ENCODE results near the gene METTL14. TPM values are rescaled to one million over a fixed set of nuclear protein-coding genes. Genes with fewer than 3 reads are reported as not detected.

METTL14 gene
- polyA plus RNA-seq, 1 donor = 27.0 TPM

GRCh38 chr4:118734491-118735205 lies 49.5 kb downstream of the METTL14 start:
- DNase-seq (ENCODE audit: low read depth) = no peak

GRCh38 chr4:118736900-118737299 lies 51.7 kb downstream of the METTL14 start:
- DNase-seq (ENCODE audit: low read depth) = no peak

GRCh38 chr4:118738090-118738489 lies 52.9 kb downstream of the METTL14 start:
- no peak for DNase-seq (ENCODE audit: low read depth)

- no peak for DNase-seq (ENCODE audit: low read depth)
These were observed 54.0 kb downstream of the METTL14 start for GRCh38 chr4:118739022-118739713.

- DNase-seq (ENCODE audit: low read depth) = no peak
These were observed 55.7 kb downstream of the METTL14 start for GRCh38 chr4:118740869-118741268.

GRCh38 chr4:118741301-118741855 lies 56.2 kb downstream of the METTL14 start:
- no peak for DNase-seq (ENCODE audit: low read depth)

- DNase-seq (ENCODE audit: low read depth) = no peak
These were observed 56.9 kb downstream of the METTL14 start for GRCh38 chr4:118742050-118742449.

GRCh38 chr4:118743867-118744266 lies 58.7 kb downstream of the METTL14 start:
- DNase-seq (ENCODE audit: low read depth) = no peak

GRCh38 chr4:118745357-118745756 lies 60.2 kb downstream of the METTL14 start:
- no peak for DNase-seq (ENCODE audit: low read depth)

GRCh38 chr4:118746251-118746919 lies 61.2 kb downstream of the METTL14 start:
- DNase-seq (ENCODE audit: low read depth) = no peak

- DNase-seq (ENCODE audit: low read depth) = no peak
These were observed 64.3 kb downstream of the METTL14 start for GRCh38 chr4:118749347-118749988.

- no peak for DNase-seq (ENCODE audit: low read depth)
These were observed 66.6 kb downstream of the METTL14 start for GRCh38 chr4:118751629-118752323.

- DNase-seq (ENCODE audit: low read depth) = no peak
These were observed 67.4 kb downstream of the METTL14 start for GRCh38 chr4:118752551-118752950.

GRCh38 chr4:118753096-118753495 lies 67.9 kb downstream of the METTL14 start:
- no peak for DNase-seq (ENCODE audit: low read depth)

- no peak for DNase-seq (ENCODE audit: low read depth)
These were observed 68.5 kb downstream of the METTL14 start for GRCh38 chr4:118753685-118754084.

GRCh38 chr4:118754890-118755289 lies 69.7 kb downstream of the METTL14 start:
- DNase-seq (ENCODE audit: low read depth) = no peak

GRCh38 chr4:118755438-118756226 lies 70.4 kb downstream of the METTL14 start:
- no peak for DNase-seq (ENCODE audit: low read depth)

- DNase-seq (ENCODE audit: low read depth) = no peak
These were observed 71.2 kb downstream of the METTL14 start for GRCh38 chr4:118756429-118756828.

GRCh38 chr4:118756958-118757357 lies 71.8 kb downstream of the METTL14 start:
- no peak for DNase-seq (ENCODE audit: low read depth)

- no peak for DNase-seq (ENCODE audit: low read depth)
These were observed 72.6 kb downstream of the METTL14 start for GRCh38 chr4:118757761-118758251.

All from forelimb muscle (tissue), 1 donor.